SH-SY5Y (cell line): ENCODE measurements around the gene DBP.

ENCODE experiments used
- GATA2 ChIP-seq: IDR thresholded peaks from 2 replicates; pipeline ENCODE4 v1.6.1; 2011; ENCODE audit warnings: mild to moderate bottlenecking, low read depth, low read length
- GATA3 ChIP-seq: IDR thresholded peaks from 2 replicates; pipeline ENCODE4 v1.6.1; 2011; ENCODE audit warnings: low read depth, mild to moderate bottlenecking, low read length, moderate library complexity

DNA sequence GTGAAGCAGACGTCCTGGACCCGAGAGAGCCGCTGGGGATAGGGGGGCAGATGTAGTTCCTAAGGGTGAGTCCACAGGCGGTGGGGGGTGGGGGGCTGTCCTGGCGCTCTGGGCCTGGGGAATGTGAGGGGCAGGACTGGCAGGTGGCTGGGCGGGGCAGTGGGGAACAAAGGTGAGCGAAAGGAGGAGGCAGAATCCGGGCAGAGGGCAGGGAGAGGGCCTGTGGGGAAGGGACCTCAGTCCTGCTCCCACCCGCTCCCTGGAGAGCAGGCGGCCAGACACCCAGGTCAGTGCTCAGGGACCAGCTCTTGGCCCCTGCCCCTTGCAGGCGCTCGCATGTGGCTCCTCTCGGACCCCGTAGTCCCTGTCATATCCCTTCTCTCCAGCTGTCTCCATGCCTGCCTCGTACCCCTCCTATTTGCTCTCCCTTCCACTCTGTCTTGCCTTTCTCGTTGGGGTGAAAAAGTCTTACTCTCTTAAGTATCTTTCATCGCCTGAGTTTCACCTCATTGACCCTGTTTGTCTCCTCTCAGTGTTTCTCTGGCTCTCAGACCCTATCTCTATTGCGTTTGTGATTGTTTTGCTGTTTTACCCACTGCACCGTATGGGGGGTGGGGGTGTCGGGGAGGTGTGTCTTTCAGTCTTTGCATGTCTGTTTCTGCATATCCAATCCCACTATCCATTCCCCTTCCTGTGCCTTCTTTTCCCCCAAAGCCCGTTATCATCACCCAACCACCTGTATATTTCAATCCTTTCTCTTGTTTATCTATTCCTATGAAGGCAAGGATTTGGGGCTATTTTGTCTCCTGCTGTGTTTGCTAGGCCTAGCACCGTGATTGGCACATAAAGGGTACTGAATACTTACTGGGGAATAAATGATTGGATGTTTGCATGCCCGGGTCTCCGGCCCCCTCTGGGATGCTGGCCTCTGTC, 12.1 kb downstream of the DBP start:
- TF ChIP-seq GATA2 (no peak), GATA3 (no peak)
